Retinal pigment epithelial cell (primary cell): ENCODE results near the gene PRDM8.
A peak's percentile ranks its signal among the peaks of the same experiment; 100 is the strongest.

Source experiments
- DNase-seq: peaks from one replicate; pipeline ENCODE4 v3.0.0-alpha.2; 2010; ENCODE audit warnings: low read depth
- H3K4me3 ChIP-seq: 2 replicates; pipeline ENCODE4 v1.5.1; 2011; ENCODE audit warnings: mild to moderate bottlenecking, low read length, control low read depth, moderate library complexity
- TF ChIP-seq, protein P1 (sequence below): conservative IDR thresholded peaks from 2 replicates; pipeline ENCODE4 v1.5.1; 2011; ENCODE audit warnings: low read depth, low read length, control low read depth, inconsistent platforms

PRDM8 gene

GRCh38 chr4:80183250-80184052 is 13.9 kb upstream of the PRDM8 start:
- no peak for DNase-seq
- TF ChIP-seq, protein P1, sequence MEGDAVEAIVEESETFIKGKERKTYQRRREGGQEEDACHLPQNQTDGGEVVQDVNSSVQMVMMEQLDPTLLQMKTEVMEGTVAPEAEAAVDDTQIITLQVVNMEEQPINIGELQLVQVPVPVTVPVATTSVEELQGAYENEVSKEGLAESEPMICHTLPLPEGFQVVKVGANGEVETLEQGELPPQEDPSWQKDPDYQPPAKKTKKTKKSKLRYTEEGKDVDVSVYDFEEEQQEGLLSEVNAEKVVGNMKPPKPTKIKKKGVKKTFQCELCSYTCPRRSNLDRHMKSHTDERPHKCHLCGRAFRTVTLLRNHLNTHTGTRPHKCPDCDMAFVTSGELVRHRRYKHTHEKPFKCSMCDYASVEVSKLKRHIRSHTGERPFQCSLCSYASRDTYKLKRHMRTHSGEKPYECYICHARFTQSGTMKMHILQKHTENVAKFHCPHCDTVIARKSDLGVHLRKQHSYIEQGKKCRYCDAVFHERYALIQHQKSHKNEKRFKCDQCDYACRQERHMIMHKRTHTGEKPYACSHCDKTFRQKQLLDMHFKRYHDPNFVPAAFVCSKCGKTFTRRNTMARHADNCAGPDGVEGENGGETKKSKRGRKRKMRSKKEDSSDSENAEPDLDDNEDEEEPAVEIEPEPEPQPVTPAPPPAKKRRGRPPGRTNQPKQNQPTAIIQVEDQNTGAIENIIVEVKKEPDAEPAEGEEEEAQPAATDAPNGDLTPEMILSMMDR: no peak
- peak overlapping the region; percentile 69 for H3K4me3 ChIP-seq

DNA sequence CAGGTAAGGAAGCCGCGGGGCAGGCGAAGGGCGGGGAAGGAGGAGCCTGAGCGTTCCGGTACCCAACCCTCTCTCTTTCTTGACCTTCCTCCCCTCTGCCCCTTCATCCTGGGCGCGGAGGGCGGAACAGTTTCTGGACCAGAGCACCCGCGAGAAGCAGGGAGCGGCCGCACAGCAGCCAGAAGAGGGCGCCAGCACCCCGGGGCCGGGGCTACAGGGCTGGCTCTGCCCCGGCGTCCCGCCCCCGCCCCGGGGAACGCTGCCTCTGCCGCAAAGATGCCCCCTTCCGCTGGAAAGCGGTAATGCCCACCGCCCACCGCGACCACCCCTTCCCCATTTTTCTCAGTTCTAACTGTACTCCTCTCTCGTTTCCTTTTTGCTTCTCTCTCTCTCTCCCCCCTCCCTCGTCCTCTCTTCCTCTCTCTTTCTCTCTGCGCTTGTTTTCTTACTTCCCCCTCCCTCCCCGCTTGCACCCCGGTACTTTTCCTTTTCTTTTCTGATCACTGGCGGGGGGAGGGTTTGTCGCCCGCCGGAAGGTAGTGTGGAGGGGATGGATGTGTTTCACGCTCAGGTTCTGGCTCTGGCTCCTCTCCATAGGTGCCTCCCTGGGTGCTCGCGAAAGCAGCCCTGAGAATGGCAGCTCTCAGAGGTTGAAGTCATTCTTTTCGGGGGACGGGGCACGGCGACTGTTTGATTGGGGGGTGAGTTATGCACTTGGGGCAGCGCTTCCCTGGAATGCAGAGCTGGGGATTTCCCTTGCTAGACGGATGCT is 13.1 kb upstream of the PRDM8 start:
- TF ChIP-seq, protein P1: peak; percentile 76
- DNase-seq: no peak
- H3K4me3 ChIP-seq: peak overlapping the region; percentile 69

GRCh38 chr4:80184825-80185756 is 12.2 kb upstream of the PRDM8 start:
- H3K4me3 ChIP-seq: peak overlapping the region; percentile 69
- TF ChIP-seq, protein P1: no peak
- DNase-seq: no peak

DNA sequence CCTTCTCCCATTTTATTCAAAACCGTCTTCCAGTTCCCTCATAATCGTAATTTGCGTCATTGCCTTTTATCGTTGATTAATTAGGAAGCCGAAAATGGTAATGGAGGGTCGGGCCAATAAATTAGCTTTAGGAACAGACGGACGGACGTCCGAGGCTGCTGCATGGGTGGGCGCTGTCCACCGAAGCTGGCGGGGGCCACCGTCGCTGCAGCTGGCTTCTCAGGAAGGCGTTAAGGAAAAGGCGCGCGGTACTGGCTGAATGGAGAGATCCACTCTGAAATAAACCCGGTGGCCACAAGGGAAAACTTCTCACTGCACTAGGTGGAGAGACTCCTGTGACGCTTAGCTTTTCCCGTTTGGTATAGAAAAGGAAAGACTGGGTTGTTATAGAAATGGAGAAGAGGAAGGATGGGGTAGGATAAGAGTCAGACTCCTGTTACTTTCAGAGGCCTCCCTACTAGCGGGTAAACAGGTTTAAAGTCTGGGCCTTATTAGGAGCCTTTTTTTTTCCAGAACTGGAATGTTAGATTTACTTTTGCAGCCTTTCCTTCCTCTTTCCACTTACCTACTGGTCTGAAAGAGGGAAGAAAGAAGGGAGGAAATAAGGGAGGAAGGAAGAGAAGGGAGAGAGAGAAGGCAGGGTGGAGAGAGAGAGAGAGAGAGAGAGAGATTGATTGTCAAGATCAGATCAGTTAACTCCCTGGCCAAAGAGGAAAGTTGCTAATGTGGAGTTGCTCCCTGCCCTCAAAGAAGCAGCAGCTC is 11.3 kb upstream of the PRDM8 start:
- H3K4me3 ChIP-seq: no peak overlapping the region
- TF ChIP-seq, protein P1: no peak
- DNase-seq: no peak

DNA sequence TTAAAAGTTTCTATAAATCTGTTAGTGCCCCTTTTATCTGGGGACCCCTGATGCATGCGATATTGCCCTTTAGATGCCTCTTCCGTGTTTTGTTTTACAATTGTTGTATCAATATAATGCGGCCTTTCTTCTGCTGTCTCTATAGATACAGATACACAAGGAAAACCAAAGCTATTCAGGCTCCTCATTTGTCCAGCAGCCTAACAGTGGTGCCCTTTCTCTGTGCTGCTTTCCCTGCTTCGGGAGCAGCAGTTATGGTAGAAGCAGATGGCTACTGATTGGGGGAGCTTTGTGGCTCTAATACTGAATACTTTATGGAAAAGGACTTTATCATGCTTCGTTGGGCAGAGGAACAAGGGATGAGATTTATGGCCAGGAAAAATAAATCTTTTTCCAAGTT is 10.6 kb upstream of the PRDM8 start:
- H3K4me3 ChIP-seq: no peak overlapping the region
- no peak for DNase-seq
- TF ChIP-seq, protein P1: no peak

DNA sequence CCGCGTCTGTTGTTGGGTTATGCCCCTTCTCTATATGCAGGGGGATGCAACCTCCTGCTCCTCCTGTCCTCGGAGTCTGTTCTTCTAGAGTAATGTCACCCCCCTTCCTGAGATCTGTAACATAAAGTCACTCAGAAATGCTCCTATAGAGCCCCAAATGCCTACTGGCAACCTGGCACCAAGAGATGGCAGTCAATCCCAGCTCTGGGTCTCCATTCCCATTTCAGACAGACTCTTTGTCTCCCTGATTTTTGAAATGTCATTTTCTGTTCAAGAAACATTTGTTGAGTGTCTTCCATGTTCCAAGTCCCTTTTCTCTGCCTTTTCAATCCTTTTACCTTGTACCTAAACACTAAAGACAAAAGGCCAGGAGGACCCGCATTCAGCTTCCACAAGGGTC is 9.6 kb upstream of the PRDM8 start:
- TF ChIP-seq, protein P1: no peak
- no peak overlapping the region for H3K4me3 ChIP-seq
- no peak for DNase-seq
